HFF-Myc (cell line): ENCODE results near the gene MNS1.
A peak's percentile ranks its signal among the peaks of the same experiment; 100 is the strongest.

Experiments used
- DNase-seq: peaks from one replicate; pipeline ENCODE4 v3.0.0-alpha.2; 2011; ENCODE audit warnings: low read depth; ENCODE audit errors: extremely low read depth
- H3K4me3 ChIP-seq: replicated peaks from 2 replicates; pipeline ENCODE4 v1.5.1; 2011; ENCODE audit warnings: low read depth, mild to moderate bottlenecking, control low read depth, low read length
- CTCF ChIP-seq: IDR thresholded peaks from 2 replicates; pipeline ENCODE4 v1.5.1; 2012; ENCODE audit warnings: mild to moderate bottlenecking, low read depth, low read length, control low read depth; ENCODE audit errors: missing control alignments

MNS1 gene

GRCh38 chr15:56456229-56456628, 8.7 kb downstream of the MNS1 start:
- no peak for TF ChIP-seq CTCF
- no peak overlapping the region for H3K4me3 ChIP-seq
- DNase-seq: no peak

GRCh38 chr15:56454836-56455235, 10.1 kb downstream of the MNS1 start:
- H3K4me3 ChIP-seq: no peak overlapping the region
- DNase-seq: no peak
- TF ChIP-seq CTCF: no peak

GRCh38 chr15:56445746-56446145, 19.2 kb downstream of the MNS1 start:
- TF ChIP-seq CTCF: no peak
- no peak for DNase-seq

GRCh38 chr15:56442354-56442753, 22.6 kb downstream of the MNS1 start:
- DNase-seq: no peak
- no peak overlapping the region for H3K4me3 ChIP-seq
- no peak for TF ChIP-seq CTCF

More at GRCh38 chr15:56445746-56446145, 19.2 kb downstream of the MNS1 start:
- no peak overlapping the region for H3K4me3 ChIP-seq

- no peak for DNase-seq
- no peak for TF ChIP-seq CTCF
- H3K4me3 ChIP-seq: no peak overlapping the region
These were observed 24.6 kb downstream of the MNS1 start for GRCh38 chr15:56440214-56440770.

- no peak for DNase-seq
- no peak overlapping the region for H3K4me3 ChIP-seq
- TF ChIP-seq CTCF: no peak
These were observed 32.6 kb downstream of the MNS1 start for GRCh38 chr15:56432304-56432703.

GRCh38 chr15:56428821-56429458, 36.0 kb downstream of the MNS1 start:
- DNase-seq: peak; percentile 6
- H3K4me3 ChIP-seq: no peak overlapping the region
- TF ChIP-seq CTCF: peak; percentile 19
